WTC11 (cell line): Measurements from ENCODE around the gene PKP3. TPM values are rescaled to one million over a fixed set of nuclear protein-coding genes. Genes with fewer than 3 reads are reported as not detected.

ENCODE experiments used
- ATAC-seq: fragments of 200-7000 bp; cut with Tn5 transposase; 2 replicates; pipeline ENCODE4 v1.10.0; 2021; ENCODE audit warnings: mild to moderate bottlenecking, moderate library complexity
- CTCF ChIA-PET: fragments of 300-600 bp; sonication (Branson Sonifier 250); formaldehyde crosslinking; loops from one replicate; lab custom pipeline; 2021; ENCODE audit warnings: antibody characterized with exemption; lab: Charles Lee
- POLR2A ChIA-PET: fragments of 350-600 bp; sonication (Branson Sonifier 250); formaldehyde crosslinking; loops from one replicate; lab custom pipeline; 2021; ENCODE audit warnings: antibody characterized with exemption; lab: Charles Lee
- DNase-seq: peaks from one replicate; pipeline ENCODE4 v3.0.0; 2021; ENCODE audit warnings: low spot score
- H3K27ac Mint-ChIP-seq: 2 replicates; pipeline ENCODE4 v1.8.0; 2021; ENCODE audit warnings: mixed read lengths
- H3K27me3 Mint-ChIP-seq: 2 replicates; pipeline ENCODE4 v1.8.0; 2021; ENCODE audit warnings: low read depth, mild to moderate bottlenecking, moderate library complexity, mixed read lengths
- H3K36me3 Mint-ChIP-seq: 2 replicates; pipeline ENCODE4 v1.8.0; 2021; ENCODE audit warnings: mixed read lengths
- H3K4me1 Mint-ChIP-seq: 2 replicates; pipeline ENCODE4 v1.8.0; 2022; ENCODE audit warnings: mixed read lengths
- H3K4me3 Mint-ChIP-seq: 2 replicates; pipeline ENCODE4 v1.8.0; 2021; ENCODE audit warnings: mild to moderate bottlenecking, moderate library complexity, mixed read lengths
- H3K9me3 Mint-ChIP-seq: 2 replicates; pipeline ENCODE4 v1.8.0; 2021; ENCODE audit warnings: mixed read lengths
- CREM ChIP-seq: sonication (generic); formaldehyde crosslinking; IDR thresholded peaks from 2 replicates; pipeline ENCODE4 v1.8.1; 2022; ENCODE audit warnings: mild to moderate bottlenecking, missing genetic modification reagents, moderate library complexity
- FOXP1 ChIP-seq: sonication (generic); formaldehyde crosslinking; IDR thresholded peaks from 2 replicates; pipeline ENCODE4 v1.8.0; 2022; ENCODE audit warnings: missing genetic modification reagents, mild to moderate bottlenecking, moderate library complexity, borderline replicate concordance
- MXD4 ChIP-seq: fragments of 250-450 bp; sonication (Bioruptor Pico); IDR thresholded peaks from 2 replicates; pipeline ENCODE4 v1.8.0; 2021; ENCODE audit warnings: mild to moderate bottlenecking, moderate library complexity, borderline replicate concordance
- NR2C2 ChIP-seq: sonication (generic); formaldehyde crosslinking; IDR thresholded peaks from 2 replicates; pipeline ENCODE4 v1.8.0; 2022; ENCODE audit warnings: mild to moderate bottlenecking, missing genetic modification reagents
- OVOL2 ChIP-seq: fragments of 250-450 bp; sonication (Bioruptor Pico); IDR thresholded peaks from 2 replicates; pipeline ENCODE4 v1.9.0; 2021; ENCODE audit warnings: mild to moderate bottlenecking, borderline replicate concordance
- RELA ChIP-seq: sonication (generic); formaldehyde crosslinking; IDR thresholded peaks from 2 replicates; pipeline ENCODE4 v1.8.1; 2022; ENCODE audit warnings: missing genetic modification reagents, mild to moderate bottlenecking, borderline replicate concordance
- SOX15 ChIP-seq: fragments of 250-450 bp; sonication (Bioruptor Pico); IDR thresholded peaks from 2 replicates; pipeline ENCODE4 v1.9.0; 2021; ENCODE audit warnings: mild to moderate bottlenecking
- ZNF263 ChIP-seq: sonication (generic); formaldehyde crosslinking; IDR thresholded peaks from 2 replicates; pipeline ENCODE4 v1.8.1; 2022; ENCODE audit warnings: low read depth, mild to moderate bottlenecking, moderate library complexity, missing genetic modification reagents
- ZNF396 ChIP-seq: fragments of 250-450 bp; sonication (Bioruptor Pico); IDR thresholded peaks from 2 replicates; pipeline ENCODE4 v1.8.0; 2021; ENCODE audit warnings: mild to moderate bottlenecking, moderate library complexity, borderline replicate concordance
- total RNA-seq: library from RNA; stranded (reverse); gene quantifications from 3 replicates; pipeline ENCODE4 v1.2.3, GENCODE V29; 2021
- TF ChIP-seq, protein P1 (sequence below): sonication (generic); formaldehyde crosslinking; IDR thresholded peaks from 2 replicates; pipeline ENCODE4 v1.8.0; 2023; ENCODE audit warnings: missing genetic modification reagents
- TF ChIP-seq, protein P2 (sequence below): sonication (generic); formaldehyde crosslinking; IDR thresholded peaks from 2 replicates; pipeline ENCODE4 v1.8.0; 2023; ENCODE audit warnings: mild to moderate bottlenecking, missing genetic modification reagents
- TF ChIP-seq, protein P3 (sequence below): fragments of 250-450 bp; sonication (Bioruptor Pico); IDR thresholded peaks from 2 replicates; pipeline ENCODE4 v1.8.0; 2021; ENCODE audit warnings: mild to moderate bottlenecking
- TF ChIP-seq, protein P4 (sequence below): sonication (generic); formaldehyde crosslinking; IDR thresholded peaks from 2 replicates; pipeline ENCODE4 v1.8.0; 2022; ENCODE audit warnings: mild to moderate bottlenecking, missing genetic modification reagents
- TF ChIP-seq, protein P5 (sequence below): sonication (generic); formaldehyde crosslinking; IDR thresholded peaks from 2 replicates; pipeline ENCODE4 v1.8.1; 2023; ENCODE audit warnings: mild to moderate bottlenecking, moderate library complexity, missing genetic modification reagents

Gene PKP3
- total RNA-seq, 1 experiment from 2014 or later = 17.3 TPM

DNA sequence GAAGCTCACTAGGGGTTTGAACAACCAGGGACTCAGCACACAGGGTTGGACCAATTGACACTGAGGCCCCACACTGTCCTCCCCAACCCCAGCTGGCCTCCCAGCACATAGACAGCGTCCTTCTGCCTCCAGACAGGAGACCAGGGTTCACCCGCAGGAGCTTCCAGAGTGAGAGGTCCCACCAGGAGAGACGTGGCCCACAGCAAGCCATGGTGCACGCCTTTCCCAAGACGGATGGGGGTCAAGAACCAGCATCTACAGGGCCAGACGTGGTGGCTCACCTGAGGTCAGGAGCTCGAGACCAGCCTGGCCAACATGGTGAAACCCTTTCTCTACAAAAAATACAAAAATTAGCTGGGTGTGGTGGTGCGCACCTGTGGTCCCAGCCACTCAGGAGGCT, 32.8 kb downstream of the PKP3 start (continued):
- TF ChIP-seq, protein P1, sequence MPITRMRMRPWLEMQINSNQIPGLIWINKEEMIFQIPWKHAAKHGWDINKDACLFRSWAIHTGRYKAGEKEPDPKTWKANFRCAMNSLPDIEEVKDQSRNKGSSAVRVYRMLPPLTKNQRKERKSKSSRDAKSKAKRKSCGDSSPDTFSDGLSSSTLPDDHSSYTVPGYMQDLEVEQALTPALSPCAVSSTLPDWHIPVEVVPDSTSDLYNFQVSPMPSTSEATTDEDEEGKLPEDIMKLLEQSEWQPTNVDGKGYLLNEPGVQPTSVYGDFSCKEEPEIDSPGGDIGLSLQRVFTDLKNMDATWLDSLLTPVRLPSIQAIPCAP = no peak
- TF ChIP-seq, all 79 proteins: peak for 0

DNA sequence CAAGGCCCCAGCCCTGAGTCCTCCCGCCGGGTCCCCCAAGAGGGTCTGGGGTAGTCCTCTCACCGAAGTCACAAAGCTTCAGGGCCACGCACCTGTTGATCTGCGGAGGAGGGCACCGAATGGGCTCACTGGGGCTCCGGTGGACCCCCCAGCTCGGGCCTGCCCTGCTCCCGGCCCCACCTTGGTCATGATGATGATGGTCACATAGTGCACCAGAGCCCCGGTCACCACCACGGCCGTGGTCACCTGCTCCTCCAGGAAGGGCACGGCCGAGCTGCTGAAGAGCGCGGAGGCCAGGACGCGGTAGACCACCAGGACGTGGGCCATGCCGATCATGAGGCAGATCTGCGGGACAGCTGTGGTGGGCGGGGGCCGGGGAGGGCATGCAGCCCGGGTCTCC, 34.3 kb downstream of the PKP3 start:
- H3K27me3 Mint-ChIP-seq = peaks cover 12% of the 10 kb centered on the region
- no peak overlapping the region for H3K4me3 Mint-ChIP-seq
- no peak for ATAC-seq
- no peaks in the 10 kb centered on the region for H3K4me1 Mint-ChIP-seq
- TF ChIP-seq CREM (no peak), FOXP1 (CRISPR knock-in tag) (no peak), MXD4 (CRISPR knock-in tag) (no peak), NR2C2 (no peak)
- TF ChIP-seq, protein P2, sequence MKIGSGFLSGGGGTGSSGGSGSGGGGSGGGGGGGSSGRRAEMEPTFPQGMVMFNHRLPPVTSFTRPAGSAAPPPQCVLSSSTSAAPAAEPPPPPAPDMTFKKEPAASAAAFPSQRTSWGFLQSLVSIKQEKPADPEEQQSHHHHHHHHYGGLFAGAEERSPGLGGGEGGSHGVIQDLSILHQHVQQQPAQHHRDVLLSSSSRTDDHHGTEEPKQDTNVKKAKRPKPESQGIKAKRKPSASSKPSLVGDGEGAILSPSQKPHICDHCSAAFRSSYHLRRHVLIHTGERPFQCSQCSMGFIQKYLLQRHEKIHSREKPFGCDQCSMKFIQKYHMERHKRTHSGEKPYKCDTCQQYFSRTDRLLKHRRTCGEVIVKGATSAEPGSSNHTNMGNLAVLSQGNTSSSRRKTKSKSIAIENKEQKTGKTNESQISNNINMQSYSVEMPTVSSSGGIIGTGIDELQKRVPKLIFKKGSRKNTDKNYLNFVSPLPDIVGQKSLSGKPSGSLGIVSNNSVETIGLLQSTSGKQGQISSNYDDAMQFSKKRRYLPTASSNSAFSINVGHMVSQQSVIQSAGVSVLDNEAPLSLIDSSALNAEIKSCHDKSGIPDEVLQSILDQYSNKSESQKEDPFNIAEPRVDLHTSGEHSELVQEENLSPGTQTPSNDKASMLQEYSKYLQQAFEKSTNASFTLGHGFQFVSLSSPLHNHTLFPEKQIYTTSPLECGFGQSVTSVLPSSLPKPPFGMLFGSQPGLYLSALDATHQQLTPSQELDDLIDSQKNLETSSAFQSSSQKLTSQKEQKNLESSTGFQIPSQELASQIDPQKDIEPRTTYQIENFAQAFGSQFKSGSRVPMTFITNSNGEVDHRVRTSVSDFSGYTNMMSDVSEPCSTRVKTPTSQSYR (CRISPR knock-in tag) = no peak
- H3K9me3 Mint-ChIP-seq = no peaks in the 10 kb centered on the region
- no peaks in the 10 kb centered on the region; the same call in 1 of the 2 replicates for H3K36me3 Mint-ChIP-seq
- no peak overlapping the region for H3K27ac Mint-ChIP-seq
- ChIA-PET CTCF (interaction anchor here (0.8 kb wide), 1 partner anchor 20 kb away, joined by 3 read pairs; no protein-coding TSS in a partner anchor), POLR2A (no interaction called here)
- DNase-seq = no peak

DNA sequence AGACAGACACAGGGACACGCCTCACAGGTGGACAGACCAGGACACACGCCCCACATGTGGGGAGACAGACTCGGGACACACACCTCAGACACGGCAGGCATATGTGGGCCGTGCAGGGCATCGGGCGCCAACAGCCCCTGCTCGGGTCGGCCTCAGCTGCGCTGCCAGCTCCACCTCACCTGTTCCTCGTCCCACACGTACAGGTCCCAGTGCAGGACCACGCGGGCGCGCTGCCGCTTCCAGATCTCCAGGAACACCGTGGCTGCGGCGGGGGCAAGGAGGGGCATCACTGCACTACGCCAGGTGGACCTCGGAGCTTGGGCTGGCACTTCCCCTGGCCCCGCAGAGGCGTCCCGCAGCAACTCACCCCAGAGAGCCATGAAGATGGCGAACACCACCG, 35.4 kb downstream of the PKP3 start:
- Mint-ChIP-seq H3K27ac (peak overlapping the region; percentile 41; the same call in 1 of the 2 replicates), H3K4me1 (no peaks in the 10 kb centered on the region), H3K4me3 (no peak overlapping the region), H3K36me3 (no peaks in the 10 kb centered on the region; the same call in 1 of the 2 replicates), H3K27me3 (peaks cover 9% of the 10 kb centered on the region), H3K9me3 (no peaks in the 10 kb centered on the region)
- ATAC-seq (no peak), DNase-seq (no peak)
- no peak for TF ChIP-seq OVOL2 (CRISPR knock-in tag)
- no peak for TF ChIP-seq SOX15 (CRISPR knock-in tag)
- TF ChIP-seq, protein P3, sequence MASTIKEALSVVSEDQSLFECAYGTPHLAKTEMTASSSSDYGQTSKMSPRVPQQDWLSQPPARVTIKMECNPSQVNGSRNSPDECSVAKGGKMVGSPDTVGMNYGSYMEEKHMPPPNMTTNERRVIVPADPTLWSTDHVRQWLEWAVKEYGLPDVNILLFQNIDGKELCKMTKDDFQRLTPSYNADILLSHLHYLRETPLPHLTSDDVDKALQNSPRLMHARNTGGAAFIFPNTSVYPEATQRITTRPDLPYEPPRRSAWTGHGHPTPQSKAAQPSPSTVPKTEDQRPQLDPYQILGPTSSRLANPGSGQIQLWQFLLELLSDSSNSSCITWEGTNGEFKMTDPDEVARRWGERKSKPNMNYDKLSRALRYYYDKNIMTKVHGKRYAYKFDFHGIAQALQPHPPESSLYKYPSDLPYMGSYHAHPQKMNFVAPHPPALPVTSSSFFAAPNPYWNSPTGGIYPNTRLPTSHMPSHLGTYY = no peak
- TF ChIP-seq, protein P4, sequence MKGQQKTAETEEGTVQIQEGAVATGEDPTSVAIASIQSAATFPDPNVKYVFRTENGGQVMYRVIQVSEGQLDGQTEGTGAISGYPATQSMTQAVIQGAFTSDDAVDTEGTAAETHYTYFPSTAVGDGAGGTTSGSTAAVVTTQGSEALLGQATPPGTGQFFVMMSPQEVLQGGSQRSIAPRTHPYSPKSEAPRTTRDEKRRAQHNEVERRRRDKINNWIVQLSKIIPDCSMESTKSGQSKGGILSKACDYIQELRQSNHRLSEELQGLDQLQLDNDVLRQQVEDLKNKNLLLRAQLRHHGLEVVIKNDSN (CRISPR knock-in tag) = no peak
- no peak for TF ChIP-seq ZNF396 (CRISPR knock-in tag)
- TF ChIP-seq RELA (CRISPR knock-in tag) = no peak
- TF ChIP-seq, protein P5, sequence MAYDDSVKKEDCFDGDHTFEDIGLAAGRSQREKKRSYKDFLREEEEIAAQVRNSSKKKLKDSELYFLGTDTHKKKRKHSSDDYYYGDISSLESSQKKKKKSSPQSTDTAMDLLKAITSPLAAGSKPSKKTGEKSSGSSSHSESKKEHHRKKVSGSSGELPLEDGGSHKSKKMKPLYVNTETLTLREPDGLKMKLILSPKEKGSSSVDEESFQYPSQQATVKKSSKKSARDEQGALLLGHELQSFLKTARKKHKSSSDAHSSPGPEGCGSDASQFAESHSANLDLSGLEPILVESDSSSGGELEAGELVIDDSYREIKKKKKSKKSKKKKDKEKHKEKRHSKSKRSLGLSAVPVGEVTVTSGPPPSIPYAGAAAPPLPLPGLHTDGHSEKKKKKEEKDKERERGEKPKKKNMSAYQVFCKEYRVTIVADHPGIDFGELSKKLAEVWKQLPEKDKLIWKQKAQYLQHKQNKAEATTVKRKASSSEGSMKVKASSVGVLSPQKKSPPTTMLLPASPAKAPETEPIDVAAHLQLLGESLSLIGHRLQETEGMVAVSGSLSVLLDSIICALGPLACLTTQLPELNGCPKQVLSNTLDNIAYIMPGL (CRISPR knock-in tag) = no peak
- no peak for TF ChIP-seq ZNF263
- ChIA-PET POLR2A (no interaction called here), CTCF (interaction anchor here (1.0 to 1.4 kb wide), 2 partner anchors 19 to 179 kb away, joined by 3 to 4 read pairs; no protein-coding TSS in a partner anchor)
